ENCODE results near the gene TNRC6B. TPM values are rescaled to one million over a fixed set of nuclear protein-coding genes. Genes with fewer than 3 reads are reported as not detected.

The TNRC6B gene
- total RNA-seq, 1 donor from 2014 or later = 9.5 TPM

DNA sequence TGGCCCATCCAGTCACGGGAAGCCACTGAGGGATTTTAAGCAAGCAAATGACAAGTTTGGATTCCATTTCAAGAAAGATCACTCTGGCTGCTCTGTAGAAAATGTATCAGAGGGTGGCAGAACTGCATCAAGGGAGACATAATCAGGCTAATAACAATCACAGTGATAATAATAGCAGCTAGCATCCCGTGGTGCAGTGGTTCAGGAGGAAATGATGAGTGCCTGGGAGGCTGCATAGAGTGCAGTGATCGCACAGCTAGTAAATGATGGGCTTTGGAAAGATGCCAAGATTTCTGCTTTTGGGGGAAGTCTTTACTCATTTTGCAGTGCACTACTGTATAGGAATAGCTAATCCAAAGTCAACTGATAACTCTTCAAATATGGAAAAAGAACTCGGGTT, 35.8 kb downstream of the TNRC6B start:
- DNase-seq (ENCODE audit: low read depth) = no peak
- no peak for TF ChIP-seq CTCF (conservative IDR thresholded peaks at IDR 0.05; ENCODE audit: low read depth, low read length)
- no peak overlapping the region for H3K4me3 ChIP-seq (ENCODE audit: low read depth, low read length)

- DNase-seq (ENCODE audit: low read depth) = no peak
- no peak for TF ChIP-seq CTCF (conservative IDR thresholded peaks at IDR 0.05; ENCODE audit: low read depth, low read length)
- no peak overlapping the region for H3K4me3 ChIP-seq (ENCODE audit: low read depth, low read length)
Measured at GRCh38 chr22:40215266-40215665, 37.5 kb downstream of the TNRC6B start.

GRCh38 chr22:40216041-40216756, 38.5 kb downstream of the TNRC6B start:
- TF ChIP-seq CTCF (conservative IDR thresholded peaks at IDR 0.05; ENCODE audit: low read depth, low read length) = no peak
- no peak for DNase-seq (ENCODE audit: low read depth)
- H3K4me3 ChIP-seq (ENCODE audit: low read depth, low read length) = no peak overlapping the region

DNA sequence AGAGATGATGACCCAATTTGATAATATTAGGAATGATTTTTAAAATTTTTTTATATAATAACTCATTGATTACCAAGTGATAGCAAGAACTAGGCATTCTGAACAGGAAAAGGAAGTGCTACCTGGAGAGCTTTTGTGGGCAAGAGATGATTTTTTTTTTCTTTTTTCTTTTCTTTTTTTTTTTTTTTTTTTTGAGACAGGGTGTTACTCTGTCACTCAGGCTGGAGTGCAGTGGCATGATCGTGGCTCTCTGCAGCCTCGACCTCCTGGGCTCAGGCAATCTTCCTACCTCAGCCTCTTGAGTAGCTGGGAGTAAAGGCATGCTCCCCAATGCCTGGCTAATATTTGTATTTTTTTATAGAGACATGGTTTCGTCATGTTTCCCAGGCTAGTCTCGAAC, 40.4 kb downstream of the TNRC6B start:
- no peak for DNase-seq (ENCODE audit: low read depth)
- no peak for TF ChIP-seq CTCF (conservative IDR thresholded peaks at IDR 0.05; ENCODE audit: low read depth, low read length)
- no peak overlapping the region for H3K4me3 ChIP-seq (ENCODE audit: low read depth, low read length)

GRCh38 chr22:40218723-40219294, 41.1 kb downstream of the TNRC6B start:
- H3K4me3 ChIP-seq (ENCODE audit: low read depth, low read length) = no peak overlapping the region
- DNase-seq (ENCODE audit: low read depth) = no peak
- TF ChIP-seq CTCF (conservative IDR thresholded peaks at IDR 0.05; ENCODE audit: low read depth, low read length) = no peak

GRCh38 chr22:40220316-40221054, 42.8 kb downstream of the TNRC6B start:
- no peak for DNase-seq (ENCODE audit: low read depth)
- H3K4me3 ChIP-seq (ENCODE audit: low read depth, low read length) = no peak overlapping the region
- no peak for TF ChIP-seq CTCF (conservative IDR thresholded peaks at IDR 0.05; ENCODE audit: low read depth, low read length)
